Muscle of leg (tissue), 11 donors: ENCODE measurements around the gene POTEF. TPM values are rescaled to one million over a fixed set of nuclear protein-coding genes. Genes with fewer than 3 reads are reported as not detected.
"Not testable (repeated sequence)": the region's sequence is repeated elsewhere in the genome, so short reads cannot be mapped to it uniquely, and the experiment has no call there.

Experiments used
- DNase-seq: peaks from one replicate; pipeline ENCODE4 v3.0.0; 2013
- H3K27ac ChIP-seq: one replicate; pipeline ENCODE4 v1.5.1; 2013; ENCODE audit warnings: mild to moderate bottlenecking, low read length, control low read depth
- H3K27me3 ChIP-seq: one replicate; pipeline ENCODE4 v1.6.1; 2013; ENCODE audit warnings: low read length; ENCODE audit not compliant: control insufficient read depth, insufficient read depth
- H3K36me3 ChIP-seq: one replicate; pipeline ENCODE4 v1.6.1; 2013; ENCODE audit warnings: low read length; ENCODE audit not compliant: control insufficient read depth, insufficient read depth
- H3K4me1 ChIP-seq: one replicate; pipeline ENCODE4 v1.6.1; 2013; ENCODE audit warnings: low read length; ENCODE audit not compliant: control insufficient read depth, insufficient read depth
- H3K4me3 ChIP-seq: one replicate; pipeline ENCODE4 v1.5.1; 2013; ENCODE audit warnings: low read length, control low read depth
- H3K9me3 ChIP-seq: replicated peaks from 2 replicates; pipeline ENCODE4 v1.6.1; 2013; ENCODE audit warnings: low read depth, low read length; ENCODE audit not compliant: control insufficient read depth
- WGBS: methylation state at CpG from one replicate; pipeline ENCODE4 v1.1.5; 2013; ENCODE audit warnings: missing lambda C conversion rate; ENCODE audit not compliant: insufficient coverage; 5-methylcytosine and 5-hydroxymethylcytosine counted together
- polyA plus RNA-seq, 8 donors: library from polyadenylated mRNA; unstranded; fragments of 120-200 nt; gene quantifications; one replicate each; pipeline versions ENCODE4 v1.2.1 to v1.2.3, GENCODE V29; 2013; ENCODE audit warnings: inconsistent platforms in 1 of 8, low replicate concordance in 1 of 8; ENCODE audit not compliant: insufficient read length in 8 of 8, insufficient read depth in 1 of 8
- total RNA-seq: library from RNA; stranded (reverse); fragments of 120-200 nt; gene quantifications from one replicate; pipeline ENCODE4 v1.2.4, GENCODE V29; 2013

Gene POTEF
- total and polyA plus RNA-seq, 9 donors, result 0.05 to 0.50 (median 0.10) TPM; not detected in 2

DNA sequence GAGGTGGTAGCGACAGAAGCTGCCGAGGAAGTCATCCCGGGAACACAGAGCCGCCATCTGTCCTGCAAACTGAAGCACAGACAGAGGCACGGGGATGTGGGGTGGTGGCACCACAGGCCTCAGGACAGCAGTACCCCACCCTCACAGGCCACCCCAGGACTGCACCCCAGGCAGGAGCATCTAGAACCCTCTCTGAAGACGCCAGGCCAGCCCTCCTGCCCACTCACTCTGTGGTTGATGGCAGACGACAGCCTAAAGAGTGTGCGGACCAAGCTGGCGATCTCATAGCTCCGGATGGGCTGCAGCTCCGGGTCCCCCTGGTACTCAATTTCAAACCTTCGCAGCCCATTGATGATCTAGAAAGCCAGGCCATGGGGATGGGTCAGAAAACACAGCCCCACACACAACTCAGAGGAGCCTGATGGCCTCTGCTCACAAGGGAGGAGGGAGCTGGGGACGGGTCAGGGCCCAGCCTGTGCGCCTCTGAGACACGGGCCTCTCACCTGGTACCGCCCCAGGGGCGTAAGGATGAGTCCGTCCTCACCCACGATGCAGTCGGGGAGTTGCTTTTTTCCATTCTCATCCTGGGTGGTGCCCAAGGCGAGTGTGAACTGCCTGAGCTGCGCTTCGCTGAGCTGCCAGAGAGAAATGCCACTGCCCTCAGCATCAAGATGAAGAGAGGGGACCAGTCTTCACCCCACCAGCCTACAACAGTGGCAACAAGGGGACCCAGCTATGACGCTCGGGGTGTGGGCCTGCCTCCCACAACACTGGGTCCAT lies 24.0 kb upstream of the POTEF start:
- peaks cover 26% of the 10 kb centered on the region for H3K36me3 ChIP-seq

DNA sequence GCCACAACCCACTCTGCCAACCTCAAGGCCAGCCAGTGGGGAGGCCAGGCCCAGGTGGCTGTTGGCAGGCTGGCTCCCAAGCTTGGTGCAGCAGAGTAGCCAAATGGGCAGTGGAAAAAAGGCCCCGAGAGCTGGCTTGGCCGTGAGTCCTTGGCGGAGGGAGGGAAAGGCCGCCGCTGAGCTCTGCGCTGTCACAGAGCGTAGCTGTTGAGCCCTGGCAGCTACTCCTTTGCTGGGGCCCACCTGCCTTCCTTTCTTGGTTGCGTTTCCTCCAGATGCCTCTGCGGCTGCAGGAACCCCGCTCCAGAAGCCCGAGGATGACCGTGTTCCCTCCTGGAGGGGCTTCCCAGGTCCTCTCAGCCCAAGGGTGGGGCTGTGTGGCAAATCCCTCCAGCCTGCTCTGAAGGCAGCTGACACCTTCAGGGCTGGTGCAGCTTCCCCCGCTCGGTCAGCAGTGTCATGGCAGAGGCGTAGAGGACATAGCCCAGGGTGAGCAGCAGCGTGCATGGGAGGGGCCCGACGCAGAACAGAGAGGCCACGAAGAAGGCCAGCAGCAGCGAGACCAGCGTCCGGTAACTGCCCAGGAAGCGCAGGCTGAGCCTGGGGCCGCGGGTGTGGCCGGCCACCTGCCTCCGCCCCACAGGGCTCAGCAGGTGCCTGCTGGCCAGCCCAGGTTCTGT lies 23.3 kb upstream of the POTEF start:
- H3K4me1 ChIP-seq, H3K27ac ChIP-seq, DNase-seq, H3K9me3 ChIP-seq, H3K4me3 ChIP-seq, H3K27me3 ChIP-seq: not testable (repeated sequence)
- peaks cover 25% of the 10 kb centered on the region for H3K36me3 ChIP-seq
- WGBS, result 93% methylated on average over 9 of the region's 27 CpGs

More for the DNA sequence above, 24.0 kb upstream of the POTEF start:
- Histone ChIP-seq H3K27ac (no peak overlapping the region), H3K4me1 (no peaks in the 10 kb centered on the region), H3K4me3 (no peak overlapping the region), H3K27me3 (no peaks in the 10 kb centered on the region), H3K9me3 (no peaks in the 10 kb centered on the region)
- 97% methylated on average over 14 of the region's 25 CpGs for WGBS
- DNase-seq, result no peak

DNA sequence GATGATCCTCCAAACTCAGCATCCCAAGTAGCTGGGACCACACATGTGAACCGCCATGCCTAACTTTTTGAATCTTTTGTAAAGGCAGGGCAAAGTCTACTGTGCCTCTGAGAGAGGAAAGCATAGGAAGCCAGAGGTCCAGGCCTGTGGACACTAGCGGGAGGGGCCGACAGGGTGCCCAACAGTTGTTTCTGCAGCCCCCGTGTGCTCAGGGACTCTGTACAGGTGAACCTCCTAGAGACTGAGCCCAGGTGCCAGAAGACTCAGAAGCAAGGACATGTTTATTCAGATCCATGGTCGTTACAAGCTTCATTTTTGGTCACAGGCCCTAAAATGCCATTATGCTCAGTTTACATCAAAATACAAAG lies 22.1 kb upstream of the POTEF start:
- not testable (repeated sequence) for H3K9me3 ChIP-seq, DNase-seq
- peaks cover 24% of the 10 kb centered on the region for H3K36me3 ChIP-seq

DNA sequence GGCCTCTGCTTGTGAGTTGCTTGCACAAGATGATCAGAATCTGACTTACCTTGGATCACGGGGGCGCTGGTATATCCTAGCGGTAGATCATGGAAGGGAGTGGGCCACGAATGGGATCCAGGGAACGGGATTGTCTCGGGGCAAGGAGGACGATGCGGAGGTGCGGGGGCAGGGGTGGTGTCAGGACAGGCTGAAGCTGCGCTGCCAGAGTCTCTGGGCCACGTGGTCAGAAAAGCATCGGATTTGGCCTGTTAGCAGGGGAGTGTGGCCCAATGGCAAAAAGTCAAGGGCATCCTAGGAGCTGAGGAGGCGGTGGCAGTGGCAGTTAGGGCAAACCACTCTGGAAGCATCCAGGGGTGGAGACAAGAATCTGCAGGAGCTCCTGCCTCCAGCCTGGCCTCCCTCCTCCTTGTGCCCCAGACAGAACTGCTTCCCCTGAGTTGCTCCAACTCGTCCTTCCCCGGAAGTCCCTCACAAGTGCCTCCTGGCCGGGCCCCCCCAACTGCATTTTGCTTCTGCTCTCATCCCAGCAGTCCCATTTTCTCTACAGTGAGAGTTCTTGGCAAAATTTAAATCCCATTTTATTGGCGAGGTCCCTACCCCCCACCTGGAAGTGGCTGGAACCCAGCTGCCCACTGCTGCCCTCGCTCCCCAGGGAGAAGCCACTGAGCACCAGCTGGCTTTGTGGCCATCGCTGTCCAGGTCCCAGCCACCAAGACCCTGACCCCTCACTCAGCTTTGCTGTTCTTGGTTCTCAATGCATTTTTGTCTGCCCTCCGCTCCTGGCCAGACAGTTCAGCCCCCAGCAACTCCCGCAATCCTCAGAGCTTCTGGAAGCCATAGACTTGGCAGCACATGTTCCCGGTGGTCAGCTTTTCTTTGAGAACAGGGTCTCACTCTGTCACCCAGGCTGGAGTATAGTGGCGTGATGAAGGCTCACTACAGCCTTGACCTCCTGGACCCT lies 21.4 kb upstream of the POTEF start:
- Histone ChIP-seq H3K27me3 (no peaks in the 10 kb centered on the region), H3K4me3 (no peak overlapping the region), H3K27ac (no peak overlapping the region), H3K36me3 (peaks cover 19% of the 10 kb centered on the region), H3K9me3 (no peaks in the 10 kb centered on the region), H3K4me1 (no peaks in the 10 kb centered on the region)
- DNase-seq, result no peak
- WGBS, result 87% methylated on average over 20 of the region's 23 CpGs

More for the DNA sequence above, 22.1 kb upstream of the POTEF start:
- H3K27me3 ChIP-seq, H3K4me3 ChIP-seq, H3K27ac ChIP-seq, H3K4me1 ChIP-seq: not testable (repeated sequence)
- 89% methylated on average over 4 of the region's 5 CpGs for WGBS

DNA sequence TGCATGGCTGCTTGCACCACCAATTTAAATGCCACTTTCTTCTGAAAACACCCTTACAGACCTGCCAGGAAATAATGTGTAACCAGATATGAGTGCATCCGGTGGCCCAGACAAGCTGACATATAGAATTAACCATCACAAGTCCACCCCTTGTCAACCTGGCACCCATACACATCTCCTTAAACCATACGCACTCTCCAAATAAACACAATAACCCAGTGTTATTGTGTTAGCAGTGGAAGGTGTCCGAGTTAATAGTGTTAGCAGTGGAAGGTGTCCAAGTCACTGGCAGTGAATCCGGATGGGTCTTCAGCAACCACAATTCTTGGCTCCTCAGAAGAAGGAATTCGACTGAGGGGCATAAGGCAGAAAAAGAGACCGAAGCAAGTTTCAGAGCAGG lies 19.5 kb upstream of the POTEF start:
- not testable (repeated sequence) for DNase-seq, H3K36me3 ChIP-seq, H3K9me3 ChIP-seq, H3K4me1 ChIP-seq, H3K27ac ChIP-seq, H3K27me3 ChIP-seq, H3K4me3 ChIP-seq
- WGBS, result no CpG with 5 or more reads among the region's 6 CpGs

DNA sequence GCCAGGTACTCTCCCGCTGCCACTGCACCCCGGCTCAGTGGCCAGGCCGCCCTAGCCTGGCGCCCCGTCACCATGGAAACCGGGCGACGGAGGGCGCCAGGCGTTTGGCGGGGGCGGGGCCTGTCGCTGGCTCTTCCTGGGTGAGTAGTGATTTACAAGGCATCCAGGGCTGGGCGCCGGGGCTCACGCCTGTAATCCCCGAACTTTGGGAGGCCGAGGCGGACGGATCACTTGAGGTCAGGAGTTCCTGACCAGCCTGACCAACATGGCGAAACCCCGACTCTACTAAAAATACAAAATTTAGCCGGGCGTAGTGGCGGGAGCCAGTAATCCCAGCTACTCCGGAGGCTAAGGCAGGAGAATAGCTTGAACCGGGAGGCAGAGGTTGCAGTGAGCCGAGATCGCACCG lies 16.0 kb upstream of the POTEF start, which contains the start of gene CCDC74B:
Gene CCDC74B, minus strand, starts transcription at position 107 of the 409 bp plus-strand sequence. CDS start 116 bp downstream, outside the sequence.
- WGBS, result 0% methylated on average over 17 of the region's 30 CpGs
- not testable (repeated sequence) for H3K36me3 ChIP-seq, H3K9me3 ChIP-seq, H3K27me3 ChIP-seq, H3K4me1 ChIP-seq, H3K27ac ChIP-seq
- DNase-seq, result peak; percentile 22
- H3K4me3 ChIP-seq, result peak within 1 kb of the TSS; percentile 21

DNA sequence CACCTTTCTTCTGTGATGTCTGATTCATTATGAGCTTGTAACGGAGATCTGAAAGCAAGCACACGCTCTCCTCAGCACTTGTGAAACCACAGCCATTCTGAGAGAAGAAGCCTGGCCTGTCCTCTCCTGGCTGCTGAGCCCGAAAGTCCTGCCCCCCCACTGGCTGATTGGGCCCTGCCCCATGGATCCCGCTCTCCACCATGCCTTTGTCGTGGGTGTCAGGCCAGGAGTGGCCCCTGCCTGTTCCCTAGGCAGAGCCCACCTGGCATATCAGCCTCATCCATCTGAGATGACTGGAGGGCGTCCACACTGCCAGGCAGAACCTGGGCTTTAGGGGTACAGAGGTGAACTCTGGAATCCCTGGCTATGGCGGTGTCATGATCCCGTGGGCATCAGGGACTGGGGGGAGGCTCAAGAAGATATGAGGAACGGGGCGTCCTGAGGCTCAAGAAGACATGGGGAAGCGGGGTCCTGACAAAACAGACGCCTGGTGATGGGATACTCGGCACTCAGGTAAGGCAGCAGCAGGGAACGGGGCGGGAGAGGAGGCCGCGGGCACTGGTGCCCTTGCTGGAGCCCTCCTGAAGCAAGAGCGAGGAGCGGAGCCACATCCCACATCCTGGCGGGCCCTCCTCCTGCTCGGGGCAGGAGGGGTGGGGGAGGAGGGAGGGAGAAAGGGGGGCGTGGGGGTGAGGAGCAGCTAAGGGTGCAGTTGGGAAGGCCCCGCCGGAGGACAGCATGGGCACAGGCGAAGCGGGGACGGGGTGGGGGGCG lies 14.4 kb upstream of the POTEF start:
- not testable (repeated sequence) for H3K4me3 ChIP-seq, H3K36me3 ChIP-seq, H3K27ac ChIP-seq, H3K27me3 ChIP-seq, H3K4me1 ChIP-seq, H3K9me3 ChIP-seq, DNase-seq
- 45% methylated on average over 16 of the region's 28 CpGs for WGBS

DNA sequence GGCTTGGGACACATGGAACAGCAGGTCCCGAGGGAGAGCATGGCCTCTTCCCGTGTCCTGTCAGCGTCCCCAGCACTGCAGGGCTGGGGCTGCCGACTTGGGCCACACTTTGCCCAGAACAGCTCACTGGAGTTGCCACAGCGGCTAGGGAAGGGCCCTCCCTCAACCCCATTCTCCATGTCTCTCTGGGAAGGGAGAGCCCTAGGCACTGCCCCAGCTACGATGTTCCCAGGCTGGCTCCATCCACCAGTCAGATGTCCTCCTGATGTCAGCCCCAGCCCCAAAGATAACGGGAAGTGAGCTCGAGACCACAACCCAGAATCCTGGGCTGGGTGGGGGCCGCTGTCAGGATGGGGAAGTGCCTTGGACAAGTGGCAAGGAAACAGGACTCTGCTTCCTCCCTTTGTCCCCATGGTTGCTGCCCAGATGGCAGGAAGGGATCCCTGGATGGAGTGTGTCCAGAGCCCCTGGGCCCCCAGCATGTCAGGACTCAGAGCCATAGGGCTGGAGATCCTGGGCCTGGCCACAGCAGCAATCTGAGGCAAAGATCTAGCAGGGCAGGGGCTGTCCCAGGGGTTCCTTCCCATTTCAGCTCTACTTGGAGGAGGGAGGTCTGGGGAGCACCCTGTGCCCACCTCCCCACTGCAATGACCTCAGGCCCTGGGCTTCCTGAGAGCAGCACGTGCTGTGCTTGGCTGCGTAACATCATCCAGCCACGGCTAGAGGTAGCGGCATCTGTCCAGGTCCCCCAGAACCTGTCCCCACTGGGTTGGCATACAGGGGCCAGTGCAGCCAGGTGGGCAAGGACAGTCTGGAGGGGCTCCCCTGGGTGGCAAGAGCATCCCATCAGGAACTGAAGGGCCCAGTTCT lies 13.6 kb upstream of the POTEF start:
- not testable (repeated sequence) for H3K4me3 ChIP-seq, H3K9me3 ChIP-seq, H3K36me3 ChIP-seq, DNase-seq, H3K4me1 ChIP-seq, H3K27ac ChIP-seq, H3K27me3 ChIP-seq
- 88% methylated on average over 4 of the region's 13 CpGs for WGBS
